ENCODE measurements around the gene CPOX. TPM values are rescaled to one million over a fixed set of nuclear protein-coding genes. Genes with fewer than 3 reads are reported as not detected.

Gene CPOX
- total and polyA plus RNA-seq, 10 of the 15 experiments (the other 5 are each of a cell fraction or from before 2014, with no cell fraction given) = 40.7 to 72.6 (median 64.5) TPM

GRCh38 chr3:98553021-98553563, 40.3 kb downstream of the CPOX start (continued):
- TF ChIP-seq ZBTB4 (CRISPR knock-in tag; IDR thresholded peaks at IDR 0.05) (no peak), SMAD5 (IDR thresholded peaks at IDR 0.05; ENCODE audit: low read depth) (0 out of 2 replicates have a peak, but pooled peaks have one; percentile 59)

- POLR2A ChIA-PET = interaction anchor here (0.9 to 23.2 kb wide), 6 partner anchors 10 to 29 kb away, joined by 3 to 350 read pairs (median 4); partner anchors contain the start of gene GPR15
- FAIRE-seq = no peak
- H3K4me3 ChIP-seq = peak overlapping the region; percentile 73
- no peaks in the 10 kb centered on the region for H3K9me3 ChIP-seq (replicated peaks; ENCODE audit: control insufficient read depth, insufficient read depth, low read length)
- no peaks in the 10 kb centered on the region for H3K36me3 ChIP-seq (ENCODE audit: control insufficient read depth in 2 of 2, insufficient read depth in 2 of 2, low read length in 1 of 2)
- no peaks in the 10 kb centered on the region for H3K27me3 ChIP-seq (replicated peaks in 1 of 2; ENCODE audit: control insufficient read depth in 2 of 2, insufficient read depth in 2 of 2, low read length in 1 of 2)
- intact Hi-C loops (cut with micrococcal nuclease; ENCODE audit: unreplicated experiment) = loop anchor here (10.0 kb wide), 1 partner anchor 862 kb away; no protein-coding TSS in a partner anchor
- no peak overlapping the region for H2AFZ ChIP-seq (ENCODE audit: control insufficient read depth, low read depth, low read length)
- CTCF ChIA-PET = interaction anchor here (1.1 to 5.9 kb wide), 6 partner anchors 10 to 20 kb away, joined by 3 to 32 read pairs (median 8); no protein-coding TSS in a partner anchor
- in situ Hi-C loops (cut with MboI) = no loop called here
- no peak for DNase-seq (ENCODE audit: low read depth, low spot score)
- no peaks in the 10 kb centered on the region for H4K20me1 ChIP-seq (ENCODE audit: control insufficient read depth, insufficient read depth)
- H3K27ac ChIP-seq (ENCODE audit: control insufficient read depth, insufficient read depth) = peak overlapping the region; percentile 100
- BruUV-seq (replicated peaks) = TSS peak; percentile 87
- H3K4me2 ChIP-seq (ENCODE audit: control insufficient read depth, insufficient read depth) = peak overlapping the region; percentile 57
- peaks cover 94% of the 10 kb centered on the region for H3K79me2 ChIP-seq (ENCODE audit: control insufficient read depth, insufficient read depth, low read length)
- RAD21 ChIA-PET (ENCODE audit: unreplicated experiment) = interaction anchor here (1.0 to 20.2 kb wide), 5 partner anchors 10 to 41 kb away, joined by 3 to 511 read pairs (median 7); partner anchors contain the start of genes CPOX and GPR15
- H3K4me1 ChIP-seq (ENCODE audit: control insufficient read depth, insufficient read depth, low read length) = peaks cover 25% of the 10 kb centered on the region
- ATAC-seq = peak; percentile 5
- SMC1A ChIA-PET (ENCODE audit: uncharacterized antibody, unreplicated experiment) = interaction anchor here (2.6 to 23.6 kb wide), 5 partner anchors 10 to 27 kb away, joined by 8 to 603 read pairs (median 73); partner anchors contain the start of gene GPR15
- H3K9ac ChIP-seq (ENCODE audit: control insufficient read depth, insufficient read depth, low read length) = peak overlapping the region; percentile 94
- 19% methylated on average over 4 of the region's 4 CpGs for WGBS (ENCODE audit: insufficient coverage, insufficient replicate concordance, low lambda C conversion rate, missing lambda C conversion rate)
- TF ChIP-seq ATF2 (IDR thresholded peaks at IDR 0.05; ENCODE audit: low read length) (peak; percentile 32; the same call in 1 of the 2 replicates), POLR2A (IDR thresholded peaks at IDR 0.05; ENCODE audit: low read depth, low read length) (0 out of 2 replicates have a peak, but pooled peaks have one; percentile 21), IKZF1 (conservative IDR thresholded peaks at IDR 0.05) (peak; percentile 62; the same call in 1 of the 2 replicates), REST (IDR thresholded peaks at IDR 0.05; ENCODE audit: low read depth, low read length) (no peak)
- TF ChIP-seq, protein P1, sequence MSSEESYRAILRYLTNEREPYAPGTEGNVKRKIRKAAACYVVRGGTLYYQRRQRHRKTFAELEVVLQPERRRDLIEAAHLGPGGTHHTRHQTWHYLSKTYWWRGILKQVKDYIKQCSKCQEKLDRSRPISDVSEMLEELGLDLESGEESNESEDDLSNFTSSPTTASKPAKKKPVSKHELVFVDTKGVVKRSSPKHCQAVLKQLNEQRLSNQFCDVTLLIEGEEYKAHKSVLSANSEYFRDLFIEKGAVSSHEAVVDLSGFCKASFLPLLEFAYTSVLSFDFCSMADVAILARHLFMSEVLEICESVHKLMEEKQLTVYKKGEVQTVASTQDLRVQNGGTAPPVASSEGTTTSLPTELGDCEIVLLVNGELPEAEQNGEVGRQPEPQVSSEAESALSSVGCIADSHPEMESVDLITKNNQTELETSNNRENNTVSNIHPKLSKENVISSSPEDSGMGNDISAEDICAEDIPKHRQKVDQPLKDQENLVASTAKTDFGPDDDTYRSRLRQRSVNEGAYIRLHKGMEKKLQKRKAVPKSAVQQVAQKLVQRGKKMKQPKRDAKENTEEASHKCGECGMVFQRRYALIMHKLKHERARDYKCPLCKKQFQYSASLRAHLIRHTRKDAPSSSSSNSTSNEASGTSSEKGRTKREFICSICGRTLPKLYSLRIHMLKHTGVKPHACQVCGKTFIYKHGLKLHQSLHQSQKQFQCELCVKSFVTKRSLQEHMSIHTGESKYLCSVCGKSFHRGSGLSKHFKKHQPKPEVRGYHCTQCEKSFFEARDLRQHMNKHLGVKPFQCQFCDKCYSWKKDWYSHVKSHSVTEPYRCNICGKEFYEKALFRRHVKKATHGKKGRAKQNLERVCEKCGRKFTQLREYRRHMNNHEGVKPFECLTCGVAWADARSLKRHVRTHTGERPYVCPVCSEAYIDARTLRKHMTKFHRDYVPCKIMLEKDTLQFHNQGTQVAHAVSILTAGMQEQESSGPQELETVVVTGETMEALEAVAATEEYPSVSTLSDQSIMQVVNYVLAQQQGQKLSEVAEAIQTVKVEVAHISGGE (CRISPR knock-in tag; IDR thresholded peaks at IDR 0.05) = 0 out of 2 replicates have a peak, but pooled peaks have one; percentile 25
These were observed 41.0 kb downstream of the CPOX start for GRCh38 chr3:98552232-98553020.

Measured in GM12878 (cell line).